Measurements from ENCODE around the gene PTGS1. TPM values are rescaled to one million over a fixed set of nuclear protein-coding genes. Genes with fewer than 3 reads are reported as not detected.
"Not testable (repeated sequence)": the region's sequence is repeated elsewhere in the genome, so short reads cannot be mapped to it uniquely, and the experiment has no call there.

Gene PTGS1
- total RNA-seq, result 10 to 100 TPM in 1 of 2 donors, 1 to 10 TPM in 1; 6.0 to 37.3 TPM
- long read RNA-seq, full-length matches to known transcripts, result 10 of 20 reads
- long read RNA-seq, partial matches to known transcripts, result 4 of 20 reads
- long read RNA-seq, other reads (novel, unspliced or antisense), result 6 of 20 reads

GRCh38 chr9:122370869-122371755 lies at the start of gene PTGS1:
Gene PTGS1 (plus strand): TSS chr9:122371024. CDS start chr9:122371085, 61 bp downstream.
- DNase-seq (peak; percentile 71), ATAC-seq (peak; percentile 67 to 78)
- intact Hi-C loops (cut with DNase I), result no loop called here

GRCh38 chr9:122322553-122322952 lies 48.3 kb upstream of the PTGS1 start:
- ATAC-seq (no peak), DNase-seq (no peak)
- intact Hi-C loops (cut with DNase I), result no loop called here

DNA sequence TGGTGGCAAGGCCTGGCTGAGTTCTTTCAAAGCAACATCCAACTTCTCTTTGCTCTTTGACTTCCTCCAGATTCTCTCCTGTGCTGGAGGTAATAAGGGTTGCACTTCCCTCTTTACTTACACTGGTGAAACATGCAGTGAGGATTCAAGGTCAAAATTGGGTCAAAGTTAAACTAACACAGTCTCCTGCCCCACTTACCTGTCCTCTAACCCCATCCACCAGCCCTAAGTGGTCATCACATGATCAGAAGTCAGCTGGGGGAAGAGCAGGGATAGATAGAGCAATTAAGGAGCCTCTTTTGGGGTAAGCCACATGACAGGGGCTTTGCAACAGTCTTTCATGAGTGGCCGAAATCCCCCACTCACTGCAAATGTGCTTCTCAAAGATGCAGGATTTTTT lies 46.2 kb upstream of the PTGS1 start:
- intact Hi-C loops (cut with DNase I); DNase-seq; ATAC-seq: not testable (repeated sequence)

GRCh38 chr9:122325124-122325523 lies 45.7 kb upstream of the PTGS1 start:
- DNase-seq (no peak), ATAC-seq (peak in 1 of 2 donors; percentile 33)
- intact Hi-C loops (cut with DNase I), result no loop called here

- DNase-seq (no peak), ATAC-seq (no peak)
- intact Hi-C loops (cut with DNase I), result no loop called here
Observed at GRCh38 chr9:122327175-122327574, 43.6 kb upstream of the PTGS1 start.

DNA sequence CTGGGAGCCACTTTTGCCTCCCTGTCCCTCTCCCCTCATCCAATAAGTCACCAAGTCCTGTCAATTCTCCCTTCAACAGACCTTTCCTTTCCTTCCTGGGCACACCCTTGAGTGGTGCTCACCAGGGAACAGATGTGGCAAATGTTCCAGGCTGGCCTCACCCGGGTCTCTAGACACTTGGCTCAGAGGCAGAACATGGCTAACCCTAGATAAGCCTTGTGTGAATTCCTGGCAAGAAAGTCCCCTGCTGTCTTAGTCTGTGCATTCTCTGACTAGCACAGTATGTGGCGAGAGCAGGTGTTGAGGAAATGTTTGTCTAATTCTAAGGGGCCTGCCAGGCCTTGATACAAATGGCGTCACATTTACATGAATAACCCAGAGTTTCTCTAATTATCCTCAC lies 41.2 kb upstream of the PTGS1 start:
- DNase-seq (no peak), ATAC-seq (peak in 1 of 2 donors; percentile 55)
- intact Hi-C loops (cut with DNase I), result no loop called here

DNA sequence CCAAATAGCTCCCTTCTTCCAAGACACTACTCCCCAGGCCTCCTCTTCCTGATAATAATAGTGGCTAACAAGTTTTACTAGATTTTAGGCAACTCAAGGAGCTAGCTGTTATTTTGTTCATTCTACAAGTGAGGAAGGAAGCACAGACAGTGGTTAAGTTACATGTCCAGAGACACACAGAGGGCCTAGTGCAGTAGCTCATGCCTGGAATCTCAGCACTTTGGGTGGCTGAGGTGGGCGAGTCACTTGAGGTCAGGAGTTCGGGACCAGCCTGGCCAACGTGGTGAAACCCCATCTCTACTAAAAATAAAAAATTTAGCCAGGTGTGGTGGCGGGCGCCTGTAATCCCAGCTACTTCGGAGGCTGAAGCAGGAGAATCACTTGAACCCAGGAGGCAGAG lies 40.4 kb upstream of the PTGS1 start:
- ATAC-seq; intact Hi-C loops (cut with DNase I); DNase-seq: not testable (repeated sequence)

DNA sequence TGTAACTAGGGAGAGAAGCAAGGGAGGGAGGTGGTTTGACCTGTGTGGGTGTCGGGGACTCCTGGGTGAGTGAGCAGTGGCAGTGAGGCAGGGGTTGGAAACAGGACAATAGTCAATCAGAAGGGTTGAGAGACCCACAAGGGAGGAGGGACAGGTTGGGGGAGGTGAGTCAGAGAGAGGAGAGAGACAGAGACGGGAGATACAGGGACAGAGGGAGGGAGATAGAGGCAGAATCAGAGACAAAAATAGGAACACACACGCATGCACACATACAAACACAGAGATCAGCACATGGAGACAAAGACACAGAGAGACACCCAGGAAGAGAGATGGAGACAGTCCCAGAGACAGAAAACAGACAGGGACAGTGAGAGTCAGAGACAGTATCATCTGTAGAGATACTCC lies 39.3 kb upstream of the PTGS1 start:
- intact Hi-C loops (cut with DNase I), result no loop called here
- ATAC-seq (no peak), DNase-seq (no peak)

DNA sequence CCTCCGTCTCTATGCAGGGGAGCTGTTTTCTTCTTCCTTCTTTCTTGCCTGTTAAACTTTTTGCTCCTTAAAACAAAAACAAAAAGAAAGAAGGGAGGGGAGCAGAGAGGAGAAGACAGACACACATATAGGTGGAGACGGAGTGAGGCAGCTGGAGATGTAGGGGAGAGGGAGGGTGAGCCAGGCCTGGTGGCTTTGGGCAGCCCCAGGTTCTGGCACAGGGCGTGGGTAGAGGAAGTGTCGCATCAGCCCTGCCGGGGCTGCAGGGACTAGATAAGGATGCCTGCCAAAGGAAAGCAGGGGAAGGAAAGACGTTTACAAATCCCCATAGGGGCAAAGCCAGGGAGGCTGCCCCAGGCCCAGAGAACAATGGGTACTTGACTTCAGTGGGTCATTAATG lies 38.7 kb upstream of the PTGS1 start:
- peak; percentile 66 for DNase-seq
- peak; percentile 77 to 84 for ATAC-seq
- intact Hi-C loops (cut with DNase I), result no loop called here

- DNase-seq, result no peak
- ATAC-seq, result no peak
- intact Hi-C loops (cut with DNase I), result no loop called here
Observed at GRCh38 chr9:122332644-122333043, 38.2 kb upstream of the PTGS1 start.

DNA sequence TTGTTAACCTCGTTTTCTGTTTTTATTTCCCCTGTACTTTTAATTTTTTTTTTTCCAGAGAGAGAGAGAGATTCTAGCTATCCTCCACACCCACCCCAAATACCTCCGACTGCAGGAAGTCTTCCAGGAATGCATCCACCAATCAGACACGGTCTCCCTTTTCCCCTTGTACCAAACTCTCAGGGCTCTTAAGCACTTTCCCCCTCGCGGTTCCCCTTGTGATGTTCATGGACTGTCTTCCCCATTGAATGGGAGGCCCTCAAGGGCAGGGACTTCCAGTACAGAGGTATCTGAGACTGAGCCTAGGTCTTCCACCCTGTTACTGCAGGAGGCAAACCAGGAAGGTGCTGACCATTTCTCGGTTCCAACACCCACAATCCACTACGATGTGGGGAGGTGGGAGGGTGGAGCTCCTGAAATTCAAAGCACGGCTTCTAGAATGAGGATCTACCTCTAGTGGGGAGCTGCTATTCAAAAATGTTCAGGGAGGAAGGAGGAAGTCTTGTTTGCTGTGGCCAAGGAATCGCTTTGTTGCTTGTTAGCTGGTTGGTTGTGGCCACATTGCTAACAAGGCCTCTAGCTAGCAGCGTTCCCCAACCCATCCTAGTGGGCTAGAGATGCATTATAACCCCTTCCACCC lies 37.5 kb upstream of the PTGS1 start:
- ATAC-seq, result no peak
- no peak for DNase-seq
- intact Hi-C loops (cut with DNase I), result no loop called here

DNA sequence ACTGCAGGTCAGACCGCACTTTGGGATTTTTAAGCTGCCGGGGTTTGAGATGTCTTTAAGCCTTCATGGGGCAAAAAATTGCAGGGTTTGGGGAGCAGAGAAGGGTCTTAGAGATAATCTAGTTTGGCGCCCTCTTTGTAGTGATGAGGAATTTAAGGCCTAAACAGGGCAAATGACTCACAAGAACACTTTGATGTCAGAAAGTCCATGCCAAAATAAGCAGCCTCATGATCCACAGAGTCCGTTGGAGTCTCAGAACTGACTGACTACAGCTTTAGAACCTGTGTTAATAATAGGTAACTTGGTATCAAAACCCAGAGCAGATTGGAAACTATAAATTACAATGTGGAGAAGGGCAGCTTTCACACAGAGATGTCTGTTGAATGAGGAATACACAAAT lies 35.9 kb upstream of the PTGS1 start:
- ATAC-seq, result no peak
- intact Hi-C loops (cut with DNase I), result no loop called here

DNA sequence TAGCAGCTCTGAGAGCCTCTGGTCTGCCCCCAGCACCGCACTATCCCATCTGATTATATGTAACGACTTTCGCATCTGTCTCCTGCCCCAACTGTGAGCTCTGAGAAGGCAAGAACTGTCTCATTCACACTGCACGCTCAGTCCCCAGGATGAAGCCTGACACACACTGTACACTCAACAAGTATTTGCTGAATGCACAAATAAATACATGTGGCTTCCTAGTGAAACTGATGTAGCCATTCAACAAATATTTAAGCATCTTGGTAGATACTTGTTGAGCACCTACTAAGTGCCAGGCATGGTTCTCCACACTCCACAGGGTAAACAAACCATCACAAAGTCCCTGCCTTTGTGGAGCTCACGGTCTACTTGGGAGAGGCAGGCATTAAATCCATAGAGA lies 34.6 kb upstream of the PTGS1 start:
- ATAC-seq (no peak), DNase-seq (no peak)
- intact Hi-C loops (cut with DNase I), result no loop called here

More for the DNA sequence above, 35.9 kb upstream of the PTGS1 start:
- DNase-seq, result no peak

GRCh38 chr9:122336866-122337555 lies 33.8 kb upstream of the PTGS1 start:
- ATAC-seq (no peak), DNase-seq (no peak)
- intact Hi-C loops (cut with DNase I), result no loop called here

- ATAC-seq (no peak), DNase-seq (no peak)
- intact Hi-C loops (cut with DNase I), result no loop called here
Observed at GRCh38 chr9:122337556-122337929, 33.3 kb upstream of the PTGS1 start.

DNA sequence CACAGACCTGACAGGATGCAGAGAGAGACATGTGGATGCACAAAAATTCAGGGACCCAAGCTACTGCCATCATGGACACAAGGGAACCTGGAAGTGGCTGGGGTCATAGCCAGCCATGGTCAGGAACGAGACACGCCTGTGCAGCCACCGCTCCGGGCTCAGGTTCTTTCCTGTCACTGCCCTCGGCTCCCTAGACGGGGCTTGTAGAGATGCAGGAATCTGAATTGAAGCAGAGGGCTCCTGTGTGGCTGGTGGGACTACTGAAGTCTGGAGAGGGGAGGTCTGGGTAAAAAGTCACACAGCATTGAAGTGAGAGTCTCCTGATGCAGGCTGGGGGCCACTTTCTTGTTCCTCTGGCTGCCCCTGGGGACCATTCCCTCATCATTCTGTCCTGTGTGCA lies 32.3 kb upstream of the PTGS1 start:
- intact Hi-C loops (cut with DNase I), result no loop called here
- ATAC-seq (no peak), DNase-seq (no peak)

DNA sequence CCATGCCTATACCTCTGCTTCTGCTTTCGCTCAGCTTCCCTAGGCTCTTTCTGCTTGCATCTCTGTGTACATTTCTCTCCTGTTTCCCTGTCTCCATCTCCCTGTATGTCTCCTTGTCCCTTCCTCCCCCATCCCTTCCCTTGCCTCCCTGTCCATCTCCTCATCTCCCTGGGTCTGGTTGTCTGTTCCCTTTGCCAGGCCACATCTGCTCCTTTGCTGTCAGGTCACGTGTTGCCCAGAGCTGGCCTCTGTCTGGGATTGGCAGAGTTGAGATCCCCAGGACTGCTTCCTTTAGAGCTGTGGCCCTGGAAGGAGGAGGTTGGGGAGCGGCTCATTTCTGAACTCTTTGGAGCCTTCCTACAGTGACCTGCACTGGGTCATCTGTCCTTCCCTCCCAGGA lies 31.8 kb upstream of the PTGS1 start:
- intact Hi-C loops (cut with DNase I), result no loop called here
- DNase-seq (no peak), ATAC-seq (no peak)

DNA sequence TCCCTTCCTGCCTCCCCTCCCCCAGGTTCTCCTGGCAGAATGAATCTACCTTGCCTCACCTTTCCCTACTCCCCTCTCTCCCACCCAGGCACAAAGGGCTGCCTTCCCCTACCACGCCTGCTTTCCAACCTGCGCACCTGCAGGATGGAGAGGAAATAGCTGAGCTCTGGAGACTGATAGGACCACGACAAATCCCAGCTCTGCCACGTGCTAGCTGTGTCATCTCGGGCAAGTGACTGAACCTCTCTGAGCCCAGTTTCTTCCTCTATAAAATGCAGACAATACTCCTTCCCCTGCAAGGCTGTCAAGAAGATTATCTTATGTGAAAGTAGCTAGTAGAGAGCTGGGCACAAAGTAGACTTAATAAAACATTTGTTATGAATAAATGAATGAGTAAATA lies 31.2 kb upstream of the PTGS1 start:
- DNase-seq (no peak), ATAC-seq (no peak)
- intact Hi-C loops (cut with DNase I), result no loop called here

DNA sequence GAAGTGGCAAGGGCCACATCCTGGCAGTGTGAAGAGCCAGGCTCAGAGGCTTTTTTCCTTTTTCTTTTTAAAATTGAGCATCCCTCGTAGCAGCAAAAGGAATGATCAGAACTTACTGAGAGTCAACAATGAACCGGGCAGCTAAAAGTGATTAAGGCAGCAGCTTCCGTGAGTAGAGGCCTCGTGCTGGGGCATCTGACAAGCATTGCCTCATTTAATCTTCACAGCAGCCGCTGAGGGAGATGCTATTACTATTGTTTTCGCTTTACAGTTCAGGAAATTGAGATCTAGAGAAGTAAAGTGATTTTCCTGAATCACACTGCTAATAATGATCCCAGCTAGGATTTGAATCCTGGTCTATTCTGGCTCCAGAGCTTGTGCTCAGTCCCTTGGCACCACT lies 30.7 kb upstream of the PTGS1 start:
- intact Hi-C loops (cut with DNase I), result no loop called here
- ATAC-seq (no peak), DNase-seq (no peak)
